GM12878 (cell line): ENCODE results near the gene SMOC1. TPM values are rescaled to one million over a fixed set of nuclear protein-coding genes. Genes with fewer than 3 reads are reported as not detected.

Experiments used
- ATAC-seq: fragments of 200-7000 bp; cut with Tn5 transposase; 3 replicates; pipeline ENCODE4 v1.9.1; 2020; ENCODE audit warnings: mild to moderate bottlenecking, moderate library complexity
- BruUV-seq: library from RNA; stranded (reverse); fragments of 400-500 nt; replicated peaks from 2 replicates; lab custom pipeline; 2021; lab: Mats Ljungman, UMichigan
- CTCF ChIA-PET: fragments of 300-600 bp; sonication (Branson Sonifier 250); formaldehyde crosslinking; extraction: SDS; loops from one replicate; lab custom pipeline; 2021; ENCODE audit warnings: inconsistent platforms; lab: Yijun Ruan, JAX
- POLR2A ChIA-PET: fragments of 350-600 bp; formaldehyde crosslinking; extraction: SDS; loops from one replicate; lab custom pipeline; 2021; ENCODE audit warnings: inconsistent platforms; lab: Charles Lee
- RAD21 ChIA-PET: fragments of 300-600 bp; sonication (Branson Sonifier 250); formaldehyde crosslinking; loops from one replicate; lab custom pipeline; 2023; ENCODE audit warnings: antibody characterized with exemption; ENCODE audit not compliant: unreplicated experiment; lab: Charles Lee
- SMC1A ChIA-PET: fragments of 300-600 bp; sonication (Branson Sonifier 250); formaldehyde crosslinking; loops from one replicate; lab custom pipeline; 2023; ENCODE audit not compliant: unreplicated experiment, uncharacterized antibody; lab: Charles Lee
- DNase-seq: peaks from one replicate; pipeline ENCODE4 v3.0.0-alpha.2; 2011; ENCODE audit warnings: low read depth, low spot score
- FAIRE-seq: peaks from 3 replicates; lab custom pipeline; 2011; peaks lifted over from hg19 to GRCh38; lab: Jason Lieb, UNC
- H2AFZ ChIP-seq: 2 replicates; pipeline ENCODE4 v1.6.0; 2011; ENCODE audit warnings: low read depth, low read length, control low read depth; ENCODE audit not compliant: control insufficient read depth
- H3K27ac ChIP-seq: 2 replicates; pipeline ENCODE4 v1.5.1; 2011; ENCODE audit warnings: control low read depth; ENCODE audit not compliant: control insufficient read depth, insufficient read depth
- H3K27me3 ChIP-seq, 2 experiments: replicated peaks in 1 of 2; 2 replicates each; pipeline versions ENCODE4 v1.6.0 to v1.6.1; 2011; ENCODE audit warnings: low read length in 1 of 2; ENCODE audit not compliant: control insufficient read depth in 2 of 2, insufficient read depth in 2 of 2
- H3K36me3 ChIP-seq, 2 experiments: 2 replicates each; pipeline ENCODE4 v1.5.1; 2011; ENCODE audit warnings: low read length in 1 of 2; ENCODE audit not compliant: control insufficient read depth in 2 of 2, insufficient read depth in 2 of 2
- H3K4me1 ChIP-seq: 2 replicates; pipeline ENCODE4 v1.6.1; 2011; ENCODE audit warnings: mild to moderate bottlenecking, low read length, moderate library complexity, mixed read lengths; ENCODE audit not compliant: control insufficient read depth, insufficient read depth
- H3K4me2 ChIP-seq: 2 replicates; pipeline ENCODE4 v1.6.0; 2011; ENCODE audit warnings: control low read depth; ENCODE audit not compliant: control insufficient read depth, insufficient read depth
- H3K4me3 ChIP-seq: fragments of 200-600 bp; sonication (generic); 2 replicates; pipeline ENCODE4 v1.5.1; 2016
- H3K79me2 ChIP-seq: 2 replicates; pipeline ENCODE4 v1.6.0; 2011; ENCODE audit warnings: low read length; ENCODE audit not compliant: control insufficient read depth, insufficient read depth
- H3K9ac ChIP-seq: 2 replicates; pipeline ENCODE4 v1.8.0; 2011; ENCODE audit warnings: low read length, control low read depth, mixed read lengths; ENCODE audit not compliant: control insufficient read depth, insufficient read depth
- H3K9me3 ChIP-seq: replicated peaks from 3 replicates; pipeline ENCODE4 v1.5.1; 2011; ENCODE audit warnings: mild to moderate bottlenecking, low read length; ENCODE audit not compliant: control insufficient read depth, insufficient read depth
- H4K20me1 ChIP-seq: 2 replicates; pipeline ENCODE4 v1.6.0; 2011; ENCODE audit not compliant: control insufficient read depth, insufficient read depth
- HDAC6 ChIP-seq: fragments of 200-600 bp; sonication (generic); IDR thresholded peaks from one replicate; pipeline ENCODE4 v1.8.0; 2017; ENCODE audit warnings: antibody characterized with exemption; ENCODE audit not compliant: unreplicated experiment
- NR2F1 ChIP-seq: fragments of 450-650 bp; conservative IDR thresholded peaks from 2 replicates; pipeline ENCODE4 v1.6.1; 2017; ENCODE audit warnings: mild to moderate bottlenecking
- RUNX3 ChIP-seq: IDR thresholded peaks from 2 replicates; pipeline ENCODE4 v1.6.1; 2012; ENCODE audit warnings: low read length, inconsistent platforms
- STAT1 ChIP-seq: fragments of 450-650 bp; conservative IDR thresholded peaks from 2 replicates; pipeline ENCODE4 v1.6.1; 2014; ENCODE audit warnings: antibody characterized with exemption, mild to moderate bottlenecking
- SUPT20H ChIP-seq: IDR thresholded peaks from 2 replicates; pipeline ENCODE4 v1.6.1; 2011; ENCODE audit warnings: low read depth, mild to moderate bottlenecking, low read length, moderate library complexity, borderline replicate concordance; ENCODE audit not compliant: control insufficient read depth
- TARDBP ChIP-seq: IDR thresholded peaks from 2 replicates; pipeline ENCODE4 v1.6.1; 2016; ENCODE audit warnings: borderline replicate concordance
- TCF7 ChIP-seq: IDR thresholded peaks from 2 replicates; pipeline ENCODE4 v1.6.1; 2014; ENCODE audit warnings: antibody characterized with exemption, borderline replicate concordance
- ZNF207 ChIP-seq: fragments of 450-650 bp; IDR thresholded peaks from 2 replicates; pipeline ENCODE4 v1.6.1; 2014; ENCODE audit warnings: antibody characterized with exemption, mild to moderate bottlenecking, borderline replicate concordance
- WGBS: methylation state at CpG from one replicate; pipeline ENCODE4 v1.1.6; 2016; ENCODE audit warnings: low lambda C conversion rate; ENCODE audit not compliant: insufficient replicate concordance, insufficient coverage; ENCODE audit errors: missing lambda C conversion rate; 5-methylcytosine and 5-hydroxymethylcytosine counted together
- in situ Hi-C: fragments of 300-500 bp; cut with MboI; formaldehyde crosslinking; loops from 9 replicates; pipeline ENCODE4 v1.14.3; 2018; ENCODE audit warnings: mixed read lengths
- intact Hi-C: fragments of 100-400 bp; cut with micrococcal nuclease; formaldehyde crosslinking; loops from one replicate; pipeline ENCODE4 v1.14.2; 2022; ENCODE audit not compliant: unreplicated experiment
- polyA plus RNA-seq, 11 experiments: library from polyadenylated mRNA; depleted of rRNA in 4 of 11; unstranded in 6 of 11; stranded (reverse) in 5 of 11; fragments of >200 nt; fragmentation: Nextera tagmentation in 4 of 11; fragmentation: Illumina TruSeq in 1 of 11; extraction: Ambion mirVana in 4 of 11; extraction: Trizol in 1 of 11; gene quantifications; 1 replicate in 1 of 11; 2 replicates in 10 of 11; pipeline versions ENCODE4 v1.2.1 to v1.2.3, GENCODE V29; 2011 to 2016; ENCODE audit warnings: inconsistent platforms in 2 of 11, missing spikeins in 2 of 11, low read depth in 1 of 11
- total RNA-seq, 4 experiments: library from RNA; depleted of rRNA in 3 of 4; stranded (reverse); fragments of >200 nt in 3 of 4; fragmentation: Illumina TruSeq in 1 of 4; extraction: Trizol in 1 of 4; gene quantifications; 2 replicates each; pipeline versions ENCODE4 v1.2.1 to v1.2.3, GENCODE V29; 2013 to 2021
- TF ChIP-seq, protein P1 (sequence below): fragments of 450-650 bp; formaldehyde crosslinking; IDR thresholded peaks from 2 replicates; pipeline ENCODE4 v1.4.0; 2022; ENCODE audit warnings: mild to moderate bottlenecking, moderate library complexity

Gene SMOC1
- total and polyA plus RNA-seq, 10 of the 15 experiments (the other 5 are each of a cell fraction or from before 2014, with no cell fraction given): 0.03 to 0.26 (median 0.14) TPM; not detected in 7

DNA sequence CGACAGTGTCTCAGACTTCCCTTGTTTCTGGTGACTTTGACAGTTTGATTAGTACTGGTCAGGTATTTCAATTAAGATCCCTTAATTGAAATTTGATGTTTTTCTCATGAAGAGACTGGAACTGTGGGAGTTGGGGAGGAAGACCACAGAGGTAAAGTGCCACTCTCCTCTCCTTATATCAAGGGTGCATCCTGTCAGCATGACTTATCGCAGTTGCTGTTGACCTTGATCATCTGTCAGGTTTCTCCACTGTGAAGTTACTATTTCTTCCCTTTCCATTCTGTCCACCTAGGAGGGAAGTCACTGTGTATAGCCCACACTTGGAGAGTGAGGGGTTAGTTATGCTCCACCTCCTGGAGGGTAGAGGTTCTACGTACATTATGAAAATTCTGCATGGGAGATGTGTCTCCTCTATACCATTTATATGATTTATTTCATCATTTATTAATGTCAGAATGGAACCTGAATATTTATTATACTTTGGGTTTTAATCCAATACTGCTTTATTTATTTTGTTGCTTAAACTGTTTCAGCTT is 40.3 kb upstream of the SMOC1 start:
- TF ChIP-seq, protein P1, sequence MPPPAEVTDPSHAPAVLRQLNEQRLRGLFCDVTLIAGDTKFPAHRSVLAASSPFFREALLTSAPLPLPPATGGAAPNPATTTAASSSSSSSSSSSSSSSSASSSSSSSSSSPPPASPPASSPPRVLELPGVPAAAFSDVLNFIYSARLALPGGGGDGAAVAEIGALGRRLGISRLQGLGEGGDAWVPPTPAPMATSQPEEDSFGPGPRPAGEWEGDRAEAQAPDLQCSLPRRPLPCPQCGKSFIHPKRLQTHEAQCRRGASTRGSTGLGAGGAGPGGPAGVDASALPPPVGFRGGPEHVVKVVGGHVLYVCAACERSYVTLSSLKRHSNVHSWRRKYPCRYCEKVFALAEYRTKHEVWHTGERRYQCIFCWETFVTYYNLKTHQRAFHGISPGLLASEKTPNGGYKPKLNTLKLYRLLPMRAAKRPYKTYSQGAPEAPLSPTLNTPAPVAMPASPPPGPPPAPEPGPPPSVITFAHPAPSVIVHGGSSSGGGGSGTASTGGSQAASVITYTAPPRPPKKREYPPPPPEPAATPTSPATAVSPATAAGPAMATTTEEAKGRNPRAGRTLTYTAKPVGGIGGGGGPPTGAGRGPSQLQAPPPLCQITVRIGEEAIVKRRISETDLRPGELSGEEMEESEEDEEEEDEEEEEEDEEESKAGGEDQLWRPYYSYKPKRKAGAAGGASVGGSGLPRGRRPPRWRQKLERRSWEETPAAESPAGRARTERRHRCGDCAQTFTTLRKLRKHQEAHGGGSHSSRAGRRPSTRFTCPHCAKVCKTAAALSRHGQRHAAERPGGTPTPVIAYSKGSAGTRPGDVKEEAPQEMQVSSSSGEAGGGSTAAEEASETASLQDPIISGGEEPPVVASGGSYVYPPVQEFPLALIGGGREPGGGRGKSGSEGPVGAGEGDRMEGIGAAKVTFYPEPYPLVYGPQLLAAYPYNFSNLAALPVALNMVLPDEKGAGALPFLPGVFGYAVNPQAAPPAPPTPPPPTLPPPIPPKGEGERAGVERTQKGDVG: no peak
- TF ChIP-seq SUPT20H: no peak
- TF ChIP-seq ZNF207: no peak
- TF ChIP-seq TARDBP: no peak
- TF ChIP-seq RUNX3: no peak
- TF ChIP-seq STAT1: no peak
- no peak for TF ChIP-seq NR2F1
- TF ChIP-seq TCF7: no peak
- no peak for TF ChIP-seq HDAC6
- Histone ChIP-seq H3K4me1 (no peaks in the 10 kb centered on the region), H4K20me1 (no peaks in the 10 kb centered on the region), H3K79me2 (no peaks in the 10 kb centered on the region), H3K27me3 (peaks cover 3 to 5% of the 10 kb centered on the region in 2 experiments; a peak in 3 of 4 replicates), H3K9ac (no peak overlapping the region), H3K4me2 (no peak overlapping the region), H3K36me3 (no peaks in the 10 kb centered on the region), H2AFZ (no peak overlapping the region), H3K9me3 (no peaks in the 10 kb centered on the region), H3K27ac (no peak overlapping the region), H3K4me3 (no peak overlapping the region)
- ChIA-PET CTCF (no interaction called here), RAD21 (no interaction called here), POLR2A (no interaction called here), SMC1A (no interaction called here)
- in situ Hi-C loops (no loop called here), intact Hi-C loops (no loop called here)
- ATAC-seq (no peak), FAIRE-seq (no peak), DNase-seq (no peak)
- 55% methylated on average over 3 of the region's 3 CpGs for WGBS
- no TSS peak for BruUV-seq
